Measurements from ENCODE around the gene DNAJC18.

GRCh38 chr5:139461698-139462097 is 22.4 kb upstream of the DNAJC18 start:
- TF ChIP-seq POLR2AphosphoS5 (IDR thresholded peaks at IDR 0.05) (peak in 1 of 3 donors; percentile 3), CTCF (IDR thresholded peaks at IDR 0.05) (no peak), POLR2A (IDR thresholded peaks at IDR 0.05) (no peak), EP300 (IDR thresholded peaks at IDR 0.05) (no peak)
